Stimulated activated naive CD8-positive, alpha-beta T cell treated with anti-CD3 and anti-CD28 coated beads, Interleukin-15, Interleukin-2, amounts not matched to agents 100 ng/mL and 50 ng/mL, for 24 hours (primary cell): ENCODE measurements around the gene GOLGA6C.
"Not testable (repeated sequence)": the region's sequence is repeated elsewhere in the genome, so short reads cannot be mapped to it uniquely, and the experiment has no call there.

Experiments used
- H3K27ac Mint-ChIP-seq: one replicate; pipeline ENCODE4 v1.8.0; 2021; ENCODE audit warnings: mild to moderate bottlenecking, mixed read lengths
- H3K27me3 Mint-ChIP-seq: one replicate; pipeline ENCODE4 v1.8.0; 2021; ENCODE audit warnings: mixed read lengths
- H3K36me3 Mint-ChIP-seq: one replicate; pipeline ENCODE4 v1.8.0; 2021; ENCODE audit warnings: low read depth, mixed read lengths
- H3K4me1 Mint-ChIP-seq: one replicate; pipeline ENCODE4 v1.8.0; 2021; ENCODE audit warnings: low read depth, mixed read lengths
- H3K4me3 Mint-ChIP-seq: one replicate; pipeline ENCODE4 v1.8.0; 2021; ENCODE audit warnings: mild to moderate bottlenecking, mixed read lengths
- H3K9me3 Mint-ChIP-seq: one replicate; pipeline ENCODE4 v1.8.0; 2021; ENCODE audit warnings: mixed read lengths

The GOLGA6C gene, protein sequence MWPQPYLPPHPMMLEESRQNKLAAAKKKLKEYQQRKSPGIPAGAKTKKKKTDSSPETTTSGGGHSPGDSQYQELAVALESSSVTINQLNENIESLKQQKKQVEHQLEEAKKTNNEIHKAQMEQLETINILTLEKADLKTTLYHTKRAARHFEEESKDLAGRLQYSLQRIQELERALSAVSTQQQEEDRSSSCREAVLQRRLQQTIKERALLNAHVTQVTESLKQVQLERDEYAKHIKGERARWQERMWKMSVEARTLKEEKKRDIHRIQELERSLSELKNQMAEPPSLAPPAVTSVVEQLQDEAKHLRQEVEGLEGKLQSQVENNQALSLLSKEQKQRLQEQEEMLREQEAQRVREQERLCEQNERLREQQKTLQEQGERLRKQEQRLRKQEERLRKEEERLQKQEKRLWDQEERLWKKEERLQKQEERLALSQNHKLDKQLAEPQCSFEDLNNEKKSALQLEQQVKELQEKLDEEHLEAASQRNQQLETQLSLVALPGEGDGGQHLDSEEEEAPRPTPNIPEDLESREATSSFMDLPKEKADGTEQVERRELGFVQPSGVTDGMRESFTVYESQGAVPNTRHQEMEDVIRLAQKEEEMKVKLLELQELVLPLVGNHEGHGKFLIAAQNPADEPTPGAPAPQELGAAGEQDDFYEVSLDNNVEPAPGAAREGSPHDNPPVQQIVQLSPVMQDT

DNA sequence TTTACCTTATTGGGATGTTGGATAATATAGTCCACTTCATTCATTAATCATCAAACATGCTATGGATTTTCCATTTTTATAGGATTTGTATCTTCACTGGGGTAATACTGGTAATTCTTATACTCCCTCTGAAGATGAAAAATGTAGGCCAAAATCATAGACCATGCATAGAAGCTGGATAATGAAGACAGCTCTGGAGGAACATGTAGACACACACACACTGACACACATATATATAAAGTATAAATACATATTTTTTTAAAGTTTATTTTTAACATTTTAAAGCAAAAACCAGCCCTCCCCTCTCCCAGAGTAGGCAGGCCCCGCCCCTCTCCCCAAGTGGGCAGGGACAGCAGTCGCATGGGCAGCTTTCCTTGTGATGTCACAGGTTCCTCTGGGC, at the start of gene GOLGA6C:
Gene GOLGA6C, plus strand, starts transcription at position 301 of the 400 bp plus-strand sequence. CDS start 265 bp downstream, outside the sequence.
- H3K27ac Mint-ChIP-seq, H3K4me1 Mint-ChIP-seq, H3K27me3 Mint-ChIP-seq, H3K9me3 Mint-ChIP-seq, H3K36me3 Mint-ChIP-seq, H3K4me3 Mint-ChIP-seq: not testable (repeated sequence)

DNA sequence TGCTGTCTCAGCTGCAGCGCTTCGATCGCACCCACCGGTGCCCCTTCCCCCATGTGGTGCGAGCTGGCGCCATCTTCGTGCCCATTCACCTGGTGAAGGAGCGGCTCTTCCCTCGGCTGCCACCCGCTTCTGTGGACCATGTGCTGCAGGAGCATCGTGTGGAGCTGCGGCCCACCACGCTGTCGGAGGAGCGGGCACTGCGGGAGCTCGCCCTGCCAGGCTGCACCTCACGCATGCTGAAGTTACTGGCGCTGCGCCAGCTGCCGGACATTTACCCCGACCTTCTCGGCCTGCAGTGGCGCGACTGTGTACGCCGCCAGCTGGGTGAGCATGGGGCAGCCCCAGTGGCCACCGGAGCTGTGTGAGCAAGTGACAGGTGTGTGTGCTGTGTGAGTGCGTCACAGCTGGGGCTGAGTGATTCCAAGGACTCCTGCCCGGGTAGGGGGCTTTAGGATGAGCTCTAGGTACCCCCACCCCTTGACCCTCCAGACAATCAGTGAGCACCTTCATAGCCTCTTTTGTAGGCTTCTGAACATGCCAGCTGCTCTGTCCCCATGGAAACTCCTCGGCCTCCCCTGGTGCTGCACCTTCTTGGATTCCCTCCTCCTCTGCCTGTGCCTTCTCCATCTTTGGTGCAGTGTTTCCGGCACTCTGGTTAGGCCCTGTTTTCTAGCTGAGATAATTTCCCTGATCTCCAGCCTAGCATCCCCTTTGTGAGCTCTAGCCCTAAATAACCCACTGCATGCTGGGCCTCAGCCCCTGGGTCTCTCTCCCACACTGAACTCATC, 49.4 kb upstream of the GOLGA6C start:
- Mint-ChIP-seq H3K9me3 (no peaks in the 10 kb centered on the region), H3K27me3 (no peaks in the 10 kb centered on the region), H3K36me3 (peaks cover 28% of the 10 kb centered on the region), H3K4me3 (no peak overlapping the region), H3K4me1 (peaks cover 27% of the 10 kb centered on the region), H3K27ac (no peak overlapping the region)

DNA sequence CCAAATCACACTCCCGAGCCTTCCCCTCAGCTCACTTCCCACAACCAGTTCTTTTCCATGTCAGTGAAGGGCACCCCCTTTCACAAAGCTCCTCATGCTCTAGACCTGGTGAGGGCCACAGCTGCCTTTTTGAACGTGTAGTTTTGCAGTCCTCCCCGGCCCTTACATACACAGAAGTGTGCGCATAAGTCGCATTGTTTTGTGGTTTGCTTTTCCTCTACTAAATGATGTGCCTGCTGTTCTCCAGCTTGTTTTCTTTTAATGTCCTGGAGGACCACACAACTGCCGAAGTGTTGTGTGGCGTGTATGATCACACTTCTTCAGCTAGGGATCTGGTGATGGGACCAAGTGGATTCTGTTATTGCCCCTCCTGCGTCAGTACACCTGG, 48.9 kb upstream of the GOLGA6C start:
- Mint-ChIP-seq H3K4me1 (peaks cover 21% of the 10 kb centered on the region), H3K9me3 (no peaks in the 10 kb centered on the region), H3K4me3 (no peak overlapping the region), H3K36me3 (peaks cover 28% of the 10 kb centered on the region), H3K27ac (no peak overlapping the region), H3K27me3 (no peaks in the 10 kb centered on the region)

DNA sequence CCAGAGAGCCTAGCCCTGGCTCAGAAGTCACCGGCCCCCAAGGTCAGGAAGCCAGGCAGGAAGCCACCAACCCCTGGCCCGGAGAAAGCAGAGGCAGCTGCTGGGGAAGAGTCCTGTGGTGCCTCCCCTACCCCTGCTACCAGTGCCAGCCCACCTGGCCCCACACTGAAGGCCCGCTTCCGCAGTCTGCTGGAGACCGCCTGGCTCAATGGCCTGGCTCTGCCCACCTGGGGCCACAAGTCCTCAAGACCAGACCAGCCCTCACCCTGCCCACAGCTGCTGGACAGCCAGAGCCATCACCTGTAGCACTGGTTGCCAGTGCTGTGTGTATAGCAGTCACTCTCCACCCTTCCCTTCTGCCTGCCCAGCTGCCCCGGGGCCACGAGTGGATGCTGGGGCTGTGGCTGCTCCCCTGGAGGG, 47.3 kb upstream of the GOLGA6C start:
- H3K4me1 Mint-ChIP-seq, result peaks cover 9% of the 10 kb centered on the region
- H3K9me3 Mint-ChIP-seq, result no peaks in the 10 kb centered on the region
- peak overlapping the region; percentile 15 for H3K27ac Mint-ChIP-seq
- no peak overlapping the region for H3K4me3 Mint-ChIP-seq
- peaks cover 22% of the 10 kb centered on the region for H3K36me3 Mint-ChIP-seq
- no peaks in the 10 kb centered on the region for H3K27me3 Mint-ChIP-seq

DNA sequence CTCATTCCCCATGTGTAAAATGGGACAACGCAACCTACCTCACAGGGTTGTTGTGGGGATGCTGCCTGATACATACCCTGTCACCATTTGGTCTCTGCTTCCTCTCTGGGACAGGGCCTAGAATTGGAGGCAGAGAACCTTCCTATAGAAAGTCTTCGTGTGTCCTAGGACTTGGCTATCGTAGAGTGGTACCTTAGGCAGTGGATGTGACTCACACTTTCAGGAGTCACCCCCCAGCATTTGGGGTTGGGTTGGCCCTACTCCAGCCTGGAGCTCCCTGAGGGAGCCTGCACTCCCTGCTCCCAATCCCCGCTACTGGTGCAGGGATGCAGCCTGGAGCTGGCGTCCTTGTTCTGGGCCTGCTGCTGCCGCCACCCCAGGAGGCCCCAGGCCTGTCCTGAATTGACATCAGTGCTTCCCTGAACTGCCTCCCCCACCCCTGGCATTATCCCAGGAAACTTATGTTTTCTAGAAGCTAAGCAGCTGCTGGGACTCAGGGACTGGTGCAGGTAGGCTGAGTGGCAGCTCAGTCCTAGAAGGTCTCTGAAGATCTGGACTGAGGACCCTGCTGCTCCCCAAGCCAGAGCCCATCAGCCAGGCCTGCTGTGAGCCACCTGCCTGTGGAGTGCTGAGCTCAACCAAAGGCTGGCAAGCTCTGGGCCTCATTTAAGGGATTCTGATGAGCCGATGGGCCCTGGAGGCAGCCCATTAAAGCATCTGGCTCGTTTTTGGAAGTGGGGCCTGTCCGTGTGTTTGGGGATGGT, 46.5 kb upstream of the GOLGA6C start:
- peak overlapping the region; percentile 15 for H3K27ac Mint-ChIP-seq
- H3K4me1 Mint-ChIP-seq, result peaks cover 9% of the 10 kb centered on the region
- no peaks in the 10 kb centered on the region for H3K27me3 Mint-ChIP-seq
- no peaks in the 10 kb centered on the region for H3K9me3 Mint-ChIP-seq
- no peak overlapping the region for H3K4me3 Mint-ChIP-seq
- H3K36me3 Mint-ChIP-seq, result peaks cover 22% of the 10 kb centered on the region

DNA sequence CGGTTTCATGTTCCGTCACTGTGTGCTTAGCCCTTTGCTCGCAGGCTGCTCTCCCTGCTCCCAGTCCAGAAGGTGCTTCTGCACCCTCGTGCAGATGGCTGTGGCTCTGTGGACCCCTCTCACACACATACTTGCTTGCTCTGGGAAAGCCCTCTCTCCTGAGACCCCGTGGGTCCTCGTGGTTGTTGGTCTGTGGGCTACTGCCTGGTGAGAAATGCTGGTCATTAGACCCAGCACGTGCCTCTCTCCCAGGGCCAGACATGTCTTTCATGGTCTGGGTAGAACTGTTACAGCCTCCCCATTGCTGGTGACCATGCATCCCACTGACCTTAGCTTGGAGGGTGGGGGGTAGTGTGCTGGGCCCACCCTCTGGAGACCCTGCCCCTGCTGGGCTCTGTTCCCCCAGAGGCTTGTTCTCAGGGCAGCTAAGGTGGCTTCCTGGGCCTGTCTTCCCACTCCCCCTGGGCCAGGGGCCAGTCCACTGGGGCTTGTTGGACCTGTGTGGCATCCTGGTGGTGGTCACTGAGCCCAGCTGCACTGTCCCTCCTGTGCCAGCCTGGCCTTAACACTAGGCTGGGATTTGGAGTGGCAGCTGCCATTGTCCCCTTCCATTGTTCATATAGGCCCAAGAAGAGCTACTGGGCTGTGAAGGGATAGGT, 45.8 kb upstream of the GOLGA6C start:
- Mint-ChIP-seq H3K4me1 (peaks cover 9% of the 10 kb centered on the region), H3K4me3 (no peak overlapping the region), H3K27ac (no peak overlapping the region), H3K36me3 (peaks cover 17% of the 10 kb centered on the region), H3K27me3 (no peaks in the 10 kb centered on the region), H3K9me3 (no peaks in the 10 kb centered on the region)

DNA sequence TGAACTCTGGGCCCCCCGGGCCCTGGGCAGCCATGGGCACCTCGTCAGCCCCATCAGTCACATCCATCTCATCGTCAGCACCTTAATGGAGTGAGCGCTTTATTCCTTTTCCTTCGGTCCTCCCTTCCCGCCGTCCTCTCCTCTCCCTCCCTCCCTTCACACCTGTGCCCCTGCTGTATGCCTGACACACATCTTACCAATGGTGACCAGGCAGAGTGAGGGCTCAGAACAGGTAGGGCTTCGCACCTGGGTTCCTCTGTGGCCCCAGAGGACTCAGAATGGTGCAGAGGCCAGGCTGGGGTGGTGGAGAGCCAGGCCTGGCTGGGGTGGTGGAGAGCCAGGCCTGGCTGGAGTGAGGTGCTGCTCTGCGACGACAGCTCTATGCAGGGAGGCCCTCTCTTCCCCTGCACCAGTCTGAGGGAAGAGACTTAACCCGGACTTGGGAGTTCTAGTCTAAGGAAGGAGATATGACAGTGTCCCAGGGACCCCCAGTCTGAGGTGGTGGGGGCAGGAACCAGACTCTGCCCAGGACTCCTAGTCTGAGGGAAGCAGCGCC, 44.8 kb upstream of the GOLGA6C start:
- Mint-ChIP-seq H3K4me1 (peaks cover 9% of the 10 kb centered on the region), H3K9me3 (no peaks in the 10 kb centered on the region), H3K36me3 (peaks cover 15% of the 10 kb centered on the region), H3K4me3 (no peak overlapping the region), H3K27ac (no peak overlapping the region), H3K27me3 (no peaks in the 10 kb centered on the region)

DNA sequence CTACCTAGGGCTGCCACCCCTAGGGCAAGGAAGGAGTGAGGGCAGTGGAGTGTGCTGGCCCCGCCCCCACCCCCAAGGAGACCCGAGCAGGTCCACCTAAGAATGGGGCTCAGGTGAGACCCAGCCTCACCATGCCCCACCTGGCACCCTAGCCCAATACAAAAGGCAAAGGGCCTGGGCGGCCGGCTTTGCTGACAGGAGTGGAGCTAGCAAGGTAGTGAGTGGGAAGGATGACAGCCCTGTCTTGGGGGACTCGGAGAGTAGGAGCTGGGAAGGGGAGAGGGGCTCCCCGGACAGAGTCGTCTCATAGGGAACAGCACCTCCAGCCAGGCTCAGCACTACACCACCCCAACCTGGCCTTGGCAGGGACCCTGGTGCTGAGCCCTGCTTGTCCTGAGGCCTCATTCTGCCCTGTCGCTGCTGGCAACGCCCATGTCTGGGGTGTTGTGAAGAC, 44.3 kb upstream of the GOLGA6C start:
- peaks cover 14% of the 10 kb centered on the region for H3K36me3 Mint-ChIP-seq
- no peaks in the 10 kb centered on the region for H3K9me3 Mint-ChIP-seq
- peaks cover 9% of the 10 kb centered on the region for H3K4me1 Mint-ChIP-seq
- H3K4me3 Mint-ChIP-seq, result no peak overlapping the region
- H3K27ac Mint-ChIP-seq, result no peak overlapping the region
- H3K27me3 Mint-ChIP-seq, result no peaks in the 10 kb centered on the region

DNA sequence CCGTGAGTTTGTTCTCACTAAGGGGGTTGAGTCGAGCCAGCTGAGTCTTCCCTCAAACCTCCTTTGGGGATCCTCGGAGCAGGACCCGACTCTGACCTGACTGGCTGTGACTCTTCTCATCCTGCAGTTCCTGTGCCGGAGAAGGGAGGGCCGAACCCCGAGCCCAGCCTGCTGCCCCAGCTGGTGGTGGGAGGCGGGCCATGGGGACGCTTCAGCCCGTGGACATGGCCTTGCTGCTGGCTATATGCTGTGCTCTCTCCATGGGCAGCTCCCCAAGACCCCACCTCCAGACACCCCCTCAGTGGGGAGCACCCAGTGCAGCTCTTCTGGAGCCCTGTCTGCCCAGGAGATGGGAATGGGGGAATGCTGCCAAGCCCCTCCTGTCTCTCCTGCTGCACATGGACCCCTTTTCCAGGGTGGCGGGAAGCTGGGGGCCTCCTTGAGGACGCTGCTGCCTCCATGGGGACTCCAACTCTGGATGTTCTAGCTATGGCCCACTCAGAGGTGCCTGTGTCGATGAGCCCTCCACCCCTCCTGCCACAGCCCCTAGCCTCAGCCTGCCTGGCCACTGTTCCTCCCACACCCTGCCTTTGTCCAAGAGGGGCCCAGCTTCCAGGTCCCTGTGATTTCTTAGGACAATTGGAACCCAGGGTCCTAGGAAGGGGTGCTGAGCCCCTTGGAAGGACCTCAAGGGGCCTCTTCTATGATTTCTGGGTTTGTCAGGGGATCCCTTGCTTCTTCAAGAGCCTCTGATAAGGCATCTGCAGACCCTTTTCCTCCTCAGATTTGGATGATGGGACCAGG, 43.6 kb upstream of the GOLGA6C start:
- H3K27ac Mint-ChIP-seq, result no peak overlapping the region

DNA sequence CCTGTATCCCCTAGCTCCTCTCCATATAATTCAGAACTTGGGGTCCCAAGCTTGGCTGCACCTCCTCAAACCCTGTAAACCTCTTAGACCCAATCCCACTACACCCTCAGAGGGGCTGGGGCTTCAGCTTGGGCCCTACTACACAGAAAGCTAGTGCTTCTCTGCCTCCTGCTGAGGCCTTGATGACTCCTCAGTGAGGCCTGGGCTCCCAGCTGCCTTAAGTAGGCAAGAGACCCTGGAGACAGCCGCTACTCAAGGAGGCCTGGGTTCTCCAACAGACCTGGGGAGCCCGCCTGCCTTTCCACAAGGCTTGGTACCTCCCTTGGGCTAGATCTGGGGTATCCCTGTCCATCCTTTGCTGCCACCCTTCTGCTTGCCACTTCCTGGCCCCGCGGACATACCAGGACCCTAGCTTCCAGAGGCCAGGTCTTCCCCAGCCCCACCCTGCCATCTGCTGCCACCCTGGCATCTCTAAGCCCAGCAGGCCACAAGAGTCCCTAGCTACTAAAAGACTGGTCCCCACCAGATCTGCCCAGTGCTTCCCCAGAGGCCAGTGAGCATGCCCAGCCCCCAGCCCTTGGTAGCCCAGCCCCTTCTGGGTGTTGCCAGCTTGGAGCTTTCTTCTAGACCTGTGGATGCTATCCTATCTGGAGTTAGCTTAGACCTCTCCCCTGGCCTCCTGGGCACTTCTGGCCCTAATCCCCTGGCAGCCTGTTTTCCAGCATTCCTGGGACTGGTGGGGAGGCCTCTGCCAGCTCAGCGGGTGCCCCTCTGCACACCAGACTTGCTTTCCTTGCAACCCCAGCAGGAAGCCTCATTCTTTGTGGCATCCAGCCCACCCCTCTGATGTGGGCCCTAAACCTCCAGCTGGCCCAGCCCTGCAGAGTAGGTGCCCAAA, 42.8 kb upstream of the GOLGA6C start:
- peaks cover 4% of the 10 kb centered on the region for H3K36me3 Mint-ChIP-seq
- H3K4me1 Mint-ChIP-seq, result no peaks in the 10 kb centered on the region
- no peak overlapping the region for H3K4me3 Mint-ChIP-seq
- no peaks in the 10 kb centered on the region for H3K27me3 Mint-ChIP-seq
- no peak overlapping the region for H3K27ac Mint-ChIP-seq
- no peaks in the 10 kb centered on the region for H3K9me3 Mint-ChIP-seq

More for the DNA sequence above, 43.6 kb upstream of the GOLGA6C start:
- Mint-ChIP-seq H3K27me3 (no peaks in the 10 kb centered on the region), H3K4me3 (no peak overlapping the region), H3K36me3 (peaks cover 7% of the 10 kb centered on the region), H3K9me3 (no peaks in the 10 kb centered on the region), H3K4me1 (peaks cover 3% of the 10 kb centered on the region)

DNA sequence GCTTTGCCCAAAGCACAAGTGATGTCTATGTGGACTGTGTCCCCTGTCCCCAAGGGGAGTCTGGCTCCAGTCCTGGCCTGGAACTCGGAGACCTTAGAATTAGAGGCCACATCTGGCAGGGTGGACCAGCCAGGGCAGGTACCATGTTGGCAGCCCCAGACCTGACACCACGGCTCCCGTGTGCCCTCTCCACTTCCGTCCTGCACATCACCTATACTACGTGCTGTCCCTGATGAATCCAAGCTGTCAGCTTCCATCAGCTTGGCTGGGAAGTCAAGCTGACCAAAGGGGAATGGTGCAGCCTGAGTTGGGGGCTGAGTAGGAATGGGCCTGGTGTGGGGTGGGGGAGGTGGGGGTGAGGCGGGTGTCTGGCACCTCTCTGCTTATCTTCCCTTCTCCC, 41.1 kb upstream of the GOLGA6C start:
- no peak overlapping the region for H3K4me3 Mint-ChIP-seq
- no peaks in the 10 kb centered on the region for H3K27me3 Mint-ChIP-seq
- H3K36me3 Mint-ChIP-seq, result no peaks in the 10 kb centered on the region
- H3K4me1 Mint-ChIP-seq, result no peaks in the 10 kb centered on the region
- no peak overlapping the region for H3K27ac Mint-ChIP-seq
- no peaks in the 10 kb centered on the region for H3K9me3 Mint-ChIP-seq

DNA sequence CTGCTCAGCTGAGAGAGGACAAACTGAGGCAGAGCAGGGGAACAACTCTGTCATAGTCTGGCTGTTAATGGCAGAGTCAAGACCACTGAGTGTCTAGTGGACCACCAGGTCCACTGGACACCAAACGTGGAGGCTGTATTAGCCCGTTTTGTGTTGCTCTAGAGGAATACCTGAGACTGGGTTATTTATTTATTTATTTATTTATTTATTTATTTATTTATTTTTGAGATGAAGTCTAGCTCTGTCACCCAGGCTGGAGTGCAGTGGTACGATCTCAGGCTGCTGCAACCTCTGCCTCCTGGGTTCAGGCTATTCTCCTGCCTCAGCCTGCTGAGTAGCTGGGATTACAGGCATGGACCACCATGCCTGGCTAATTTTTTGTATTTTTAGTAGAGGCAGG, 40.6 kb upstream of the GOLGA6C start:
- not testable (repeated sequence) for H3K4me1 Mint-ChIP-seq, H3K36me3 Mint-ChIP-seq, H3K27me3 Mint-ChIP-seq, H3K4me3 Mint-ChIP-seq, H3K27ac Mint-ChIP-seq, H3K9me3 Mint-ChIP-seq
